Myocyte (in vitro differentiated cells): ENCODE results near the gene PPIP5K1. TPM values are rescaled to one million over a fixed set of nuclear protein-coding genes. Genes with fewer than 3 reads are reported as not detected.
A peak's percentile ranks its signal among the peaks of the same experiment; 100 is the strongest.

Experiments
- DNase-seq: peaks from one replicate; pipeline ENCODE4 v3.0.0-alpha.2; 2012; ENCODE audit warnings: low read depth
- total RNA-seq: library from RNA; depleted of rRNA; stranded (reverse); fragments of >200 nt; gene quantifications from 2 replicates; pipeline ENCODE4 v1.2.3, GENCODE V29; 2014

The PPIP5K1 gene
- total RNA-seq, 1 donor from 2014 or later: 9.9 TPM

GRCh38 chr15:43518197-43518761 lies 71.7 kb downstream of the PPIP5K1 start:
- DNase-seq: peak; percentile 89

- DNase-seq: peak; percentile 89
Measured at GRCh38 chr15:43517354-43518196, 72.4 kb downstream of the PPIP5K1 start, which contains the start of gene MAP1A. TSS of gene MAP1A (plus strand) at chr15:43517608. CDS start at chr15:43521474, 3,866 bp downstream.

DNA sequence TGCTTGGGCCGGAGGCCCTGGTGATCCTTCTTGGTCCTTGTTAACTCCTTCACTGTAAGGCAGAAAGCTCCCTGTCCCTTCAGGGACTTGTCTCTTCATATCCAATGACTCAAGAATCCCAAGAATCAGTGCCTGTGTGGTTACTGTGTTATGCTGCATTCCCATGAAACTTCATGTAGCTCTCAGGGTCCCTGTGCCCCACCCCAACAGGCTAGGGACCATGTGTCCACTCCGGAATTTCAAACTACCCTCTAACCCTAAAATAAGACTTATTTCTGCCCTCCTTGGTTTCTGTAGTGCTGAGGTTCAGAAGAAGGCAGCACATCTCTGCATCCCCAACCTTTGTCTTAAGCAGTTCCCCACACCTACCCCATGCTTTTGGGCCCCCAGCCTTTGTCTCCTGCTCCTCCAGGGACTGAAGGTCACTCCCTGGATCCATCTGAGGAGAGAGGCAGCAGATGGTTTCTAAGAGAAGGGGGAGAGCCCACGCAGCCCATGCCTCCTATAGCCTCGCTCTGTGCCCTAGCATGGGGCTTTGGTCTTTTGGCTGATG lies 73.1 kb downstream of the PPIP5K1 start:
- peak; percentile 91 for DNase-seq

DNA sequence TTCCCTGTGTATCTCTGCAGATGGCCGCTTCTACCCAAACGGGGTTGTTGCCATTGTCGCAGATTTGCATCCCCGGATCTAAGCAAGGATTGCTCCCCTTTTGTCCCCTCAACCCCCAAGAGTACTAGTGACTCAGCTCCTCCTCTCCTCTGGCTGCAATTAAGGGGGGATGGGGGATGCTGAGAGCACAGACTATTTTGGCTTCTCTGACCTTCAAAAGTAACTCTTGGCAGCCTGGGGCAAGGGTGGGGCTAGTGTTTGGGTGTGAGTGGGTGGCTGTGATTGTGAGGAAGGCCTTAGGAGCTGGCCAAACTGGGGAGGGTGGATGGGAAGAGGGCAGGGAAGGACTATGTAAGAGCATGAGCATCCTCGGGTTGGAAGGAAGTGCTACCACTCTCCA lies 73.8 kb downstream of the PPIP5K1 start:
- DNase-seq: peak; percentile 98

DNA sequence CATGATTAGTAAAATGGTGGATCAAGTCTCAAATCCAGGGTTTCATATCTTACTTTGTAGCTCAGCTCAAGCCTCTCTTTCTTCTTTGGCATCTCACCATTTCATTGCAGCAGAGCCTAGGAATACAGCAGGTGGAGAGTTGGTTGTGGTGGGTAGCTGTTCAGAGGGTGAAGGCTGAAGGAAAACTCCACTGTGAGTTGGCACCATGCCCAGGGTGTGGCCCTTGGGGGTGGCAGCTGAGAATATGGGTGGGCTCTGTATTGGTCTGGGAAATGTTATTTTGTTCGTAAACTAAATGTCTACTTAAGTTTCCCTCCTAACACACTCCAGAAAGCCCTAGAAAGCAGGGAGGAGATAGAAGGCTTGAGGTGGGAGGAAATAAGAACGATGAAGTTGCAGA lies 74.3 kb downstream of the PPIP5K1 start:
- DNase-seq: peak; percentile 88

- peak; percentile 97 for DNase-seq
Measured at GRCh38 chr15:43514241-43515057, 75.6 kb downstream of the PPIP5K1 start.

DNA sequence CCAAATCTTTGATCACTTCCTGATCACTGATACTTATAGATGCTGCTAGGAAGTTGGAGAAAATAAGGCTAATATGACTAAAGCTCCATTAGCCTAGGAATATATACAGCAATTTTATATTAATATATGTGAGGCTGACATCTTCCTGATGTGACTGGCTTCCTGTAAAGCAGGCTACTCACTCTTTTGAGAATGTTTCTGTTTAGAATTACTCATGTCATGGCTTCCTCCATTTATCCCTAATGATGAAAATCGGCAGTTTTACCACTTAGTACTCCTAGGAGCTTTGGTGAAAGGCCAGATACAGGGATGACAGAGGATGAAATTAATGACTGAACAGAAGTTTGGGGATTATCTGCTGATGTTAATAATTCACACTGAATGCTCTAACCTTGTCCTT lies 76.5 kb downstream of the PPIP5K1 start:
- DNase-seq: no peak

DNA sequence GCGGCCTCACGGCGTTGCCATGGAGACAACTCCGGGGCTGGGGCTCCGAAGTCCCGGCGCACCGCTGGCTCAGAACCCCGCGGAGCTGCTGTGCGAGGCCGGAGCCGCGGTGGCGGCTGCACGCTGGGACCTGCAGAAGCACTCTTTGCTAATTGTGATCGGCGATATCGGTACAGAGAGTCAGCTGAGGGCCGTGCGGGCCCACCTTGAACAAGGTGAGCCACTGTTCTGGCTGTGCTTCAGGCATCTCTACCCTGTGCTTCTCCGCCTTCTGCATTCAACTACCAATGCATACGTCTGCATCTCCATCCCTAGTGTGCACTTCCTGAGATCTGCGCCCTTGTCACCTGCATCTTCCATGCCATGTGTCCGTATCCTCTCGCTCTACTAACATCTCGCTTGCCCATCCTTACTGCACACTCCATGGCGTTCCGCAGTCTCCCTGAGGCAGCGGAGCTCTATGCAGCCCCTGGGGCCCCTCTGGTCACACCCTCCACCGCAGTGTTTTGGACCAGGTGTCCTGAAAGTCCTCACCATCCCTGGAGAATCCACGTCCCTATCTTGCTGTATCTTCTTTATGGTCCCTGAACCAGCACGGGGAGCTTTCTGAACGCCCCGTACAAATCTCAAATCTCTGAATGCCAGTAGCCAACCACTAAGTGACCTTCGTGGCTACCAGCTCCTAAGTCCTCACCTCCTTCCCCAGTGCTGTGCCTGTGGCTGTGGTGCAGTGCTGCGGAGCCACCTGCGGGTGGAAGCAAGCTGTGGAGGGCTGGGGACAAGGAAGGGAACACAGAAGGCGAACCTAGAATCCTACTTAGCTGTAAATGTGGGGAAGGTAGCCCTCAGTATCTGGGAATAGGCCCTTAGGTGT lies 78.8 kb downstream of the PPIP5K1 start:
- DNase-seq: peak; percentile 56

DNA sequence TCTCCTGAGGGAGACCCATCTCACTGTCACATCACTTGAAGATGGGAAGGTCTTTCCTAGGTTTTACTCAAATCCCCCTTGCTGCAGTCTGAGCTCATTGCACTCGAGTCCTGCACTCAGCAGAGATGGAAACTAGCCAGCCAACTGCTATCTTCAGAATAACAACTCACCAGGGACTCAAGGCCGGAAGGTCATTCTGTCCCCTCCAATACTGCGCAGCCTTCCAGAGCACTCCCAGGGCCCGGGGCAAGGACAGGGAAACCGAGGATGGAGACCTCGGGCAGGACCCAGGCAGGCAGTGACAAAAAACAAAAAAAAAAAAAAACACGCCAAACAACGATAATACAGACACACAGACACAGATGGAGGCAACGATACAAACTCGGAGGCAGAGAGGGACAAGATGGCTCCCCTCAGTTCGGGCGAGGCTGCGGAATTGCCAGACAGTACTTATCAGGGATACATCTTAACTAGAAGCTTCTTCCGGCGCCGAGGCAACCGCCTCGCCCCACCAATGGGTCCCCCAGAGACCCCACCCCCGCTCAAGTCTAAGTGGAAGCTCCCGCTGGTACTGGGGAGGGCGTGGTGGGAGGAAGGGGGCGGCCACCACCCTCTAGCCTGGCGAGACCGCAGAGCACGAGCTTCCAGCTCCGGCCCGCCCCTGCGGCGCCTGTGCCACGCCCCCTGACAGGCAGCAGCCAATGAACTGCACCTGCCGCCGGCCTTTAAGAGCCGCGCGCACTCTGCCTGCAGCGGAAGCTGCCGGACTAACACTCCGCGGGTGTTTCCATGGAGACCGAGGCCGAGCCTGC lies 79.6 kb downstream of the PPIP5K1 start:
- DNase-seq: peak; percentile 99

DNA sequence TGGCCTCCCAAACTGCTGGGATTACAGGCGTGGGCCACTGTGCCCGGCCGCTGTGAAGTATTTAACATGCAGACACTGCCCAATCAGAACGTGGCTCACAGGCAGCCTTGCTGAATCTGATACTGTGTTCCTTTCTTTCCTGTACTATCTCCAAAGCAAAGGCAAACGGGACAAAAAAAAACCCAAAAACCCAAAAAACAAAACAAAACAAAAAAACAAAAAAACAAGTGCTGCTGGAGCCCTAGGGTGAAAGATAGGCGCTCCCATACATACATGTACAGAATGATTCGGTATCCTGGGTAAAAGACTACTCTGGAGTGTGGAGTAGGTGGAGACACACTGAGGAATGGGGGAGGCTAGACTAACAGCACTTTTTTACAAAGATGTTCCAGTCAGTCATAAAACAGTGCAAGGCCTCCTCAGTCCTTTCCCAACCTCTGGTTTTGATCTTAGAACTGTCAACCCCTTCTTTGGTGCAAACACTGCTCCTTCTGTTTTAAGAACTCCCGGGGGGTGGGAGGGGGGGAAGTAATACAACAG lies 80.3 kb downstream of the PPIP5K1 start:
- peak; percentile 68 for DNase-seq

- peak; percentile 55 for DNase-seq
Measured at GRCh38 chr15:43508991-43509659, 80.9 kb downstream of the PPIP5K1 start.

GRCh38 chr15:43508421-43508820 lies 81.6 kb downstream of the PPIP5K1 start:
- DNase-seq: no peak

- DNase-seq: peak; percentile 90
Measured at GRCh38 chr15:43505738-43506137, 84.3 kb downstream of the PPIP5K1 start.

DNA sequence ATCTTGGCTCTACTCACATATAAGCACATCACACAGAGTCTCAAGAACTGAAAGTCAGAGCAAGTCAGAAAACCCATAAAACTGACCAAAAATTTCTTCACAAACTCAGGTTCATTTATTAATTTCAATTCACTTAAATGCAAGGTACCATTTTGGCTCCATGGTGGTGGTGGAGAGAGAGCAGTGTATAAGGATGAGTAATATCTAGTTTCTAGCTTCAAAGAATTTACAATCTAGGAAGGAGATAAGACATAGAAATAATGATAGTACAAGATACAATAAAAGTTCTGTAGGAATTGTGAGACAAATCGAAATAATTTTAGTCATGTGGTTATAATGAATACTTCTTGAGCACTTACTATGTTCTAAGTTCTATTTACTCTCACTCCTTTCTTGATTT lies 90.4 kb downstream of the PPIP5K1 start:
- no peak for DNase-seq

DNA sequence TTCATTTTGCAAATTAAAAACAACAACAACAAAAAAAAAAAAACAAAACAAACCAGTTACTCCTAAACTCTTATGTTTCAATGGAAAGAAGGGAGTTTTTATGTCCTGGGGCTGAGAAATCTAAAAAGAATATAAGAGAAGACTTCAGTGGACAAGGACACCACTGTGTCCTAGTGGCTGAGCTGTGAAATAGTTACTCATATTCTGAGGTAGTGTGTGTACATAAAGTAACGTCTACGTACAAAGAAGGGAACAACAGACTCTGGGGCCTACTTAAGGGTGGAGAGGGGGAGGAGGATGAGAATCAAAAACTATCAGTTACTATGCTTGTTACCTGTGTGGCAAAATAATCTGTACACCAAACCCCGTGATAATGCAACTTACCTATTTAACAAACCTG lies 91.0 kb downstream of the PPIP5K1 start:
- no peak for DNase-seq

GRCh38 chr15:43493703-43494472 lies 96.1 kb downstream of the PPIP5K1 start:
- peak; percentile 50 for DNase-seq

GRCh38 chr15:43492673-43493601 lies 97.1 kb downstream of the PPIP5K1 start, which contains the start of gene TP53BP1:
TSS of gene TP53BP1 (minus strand) at chr15:43493156. CDS start at chr15:43493043, 113 bp downstream.
- peak; percentile 97 for DNase-seq
